Mesangial cell (primary cell): ENCODE results near the gene VCX3B. TPM values are rescaled to one million over a fixed set of nuclear protein-coding genes. Genes with fewer than 3 reads are reported as not detected.

Source experiments
- total RNA-seq: library from RNA; depleted of rRNA; stranded (reverse); fragments of >200 nt; gene quantifications from 2 replicates; pipeline ENCODE4 v1.2.3, GENCODE V29; 2015

The VCX3B gene
- not detected in 2 replicates for total RNA-seq

GRCh38 chrX:8464530-8464929 is at the start of gene VCX3B:
Gene VCX3B (plus strand): TSS chrX:8464830. CDS start chrX:8465451, 621 bp downstream.

